ENCODE measurements around the gene CEP43. TPM values are rescaled to one million over a fixed set of nuclear protein-coding genes. Genes with fewer than 3 reads are reported as not detected.
A peak's percentile ranks its signal among the peaks of the same experiment; 100 is the strongest.

The CEP43 gene
- total and polyA plus RNA-seq, 11 donors: 4.7 to 16.9 (median 10.7) TPM

DNA sequence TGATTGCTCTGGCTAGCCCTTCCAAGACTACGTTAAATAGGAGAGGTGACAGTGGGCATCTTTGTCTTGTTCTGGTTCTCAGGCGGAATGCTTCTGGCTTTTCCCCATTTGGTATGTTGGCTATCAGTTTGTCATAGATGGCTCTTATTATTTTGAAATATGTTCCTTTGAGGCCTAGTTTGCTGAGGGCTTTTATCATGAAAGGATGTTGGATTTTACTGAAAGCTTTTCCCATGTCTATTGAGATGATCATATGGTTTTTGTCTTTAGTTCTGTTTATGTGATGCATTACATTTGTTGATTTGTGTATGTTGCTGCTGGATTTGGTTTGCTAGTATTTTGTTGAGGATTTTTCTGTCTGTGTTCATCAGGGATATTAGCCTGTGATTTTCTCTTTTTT is 32.9 kb upstream of the CEP43 start:
- Histone ChIP-seq H3K4me3 (no peak overlapping the region), H3K27ac (no peak overlapping the region), H3K27me3 (no peaks in the 10 kb centered on the region), H3K9me3 (no peaks in the 10 kb centered on the region), H3K36me3 (no peaks in the 10 kb centered on the region), H3K4me1 (peaks cover 0 to 4% (median 0%) of the 10 kb centered on the region in 12 donors)
- ATAC-seq (no peak), DNase-seq (no peak)
- no peak for TF ChIP-seq POLR2A (IDR thresholded peaks at IDR 0.05)
- no peak for TF ChIP-seq CTCF (IDR thresholded peaks at IDR 0.05)
- intact Hi-C loops (cut with DNase I): no loop called here
- WGBS, 4 donors: 95 to 100% (median 97%) methylated on average over 2 of the region's 2 CpGs

DNA sequence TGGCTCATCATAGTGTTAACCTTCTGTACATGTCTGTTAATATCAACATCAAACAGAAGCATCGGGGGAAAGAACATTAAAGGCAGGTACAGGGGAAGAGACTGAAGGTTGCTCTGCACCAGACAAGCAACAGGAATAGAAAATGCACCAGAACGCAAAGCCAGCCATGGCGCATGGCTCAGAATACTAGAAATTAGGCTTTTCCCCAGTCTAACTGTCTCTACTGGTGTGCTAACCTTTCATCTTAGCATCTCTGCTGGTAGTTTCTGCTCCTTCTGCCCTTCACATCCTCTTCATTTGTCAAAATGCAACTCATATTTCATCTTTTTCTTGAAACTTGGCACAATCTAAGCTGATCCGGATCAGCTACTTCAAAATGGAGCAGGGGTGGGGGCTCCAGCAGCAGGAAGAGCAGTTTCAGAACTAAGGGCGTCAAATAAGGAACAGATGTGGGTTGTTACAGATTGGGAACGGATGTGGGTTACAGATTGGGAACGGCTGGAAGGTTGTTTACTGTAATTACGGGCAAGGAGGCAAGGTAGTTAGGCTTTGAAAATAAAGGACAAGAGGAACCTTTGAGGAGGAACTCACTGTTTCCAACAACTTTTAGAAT is 29.7 kb upstream of the CEP43 start:
- H3K27me3 ChIP-seq: no peaks in the 10 kb centered on the region
- peaks cover 0 to 4% (median 0%) of the 10 kb centered on the region in 12 donors for H3K4me1 ChIP-seq
- no peak overlapping the region for H3K4me3 ChIP-seq
- H3K27ac ChIP-seq: no peak overlapping the region
- H3K9me3 ChIP-seq: no peaks in the 10 kb centered on the region
- 80 to 87% (median 84%) methylated on average over 8 of the region's 8 CpGs for WGBS, 4 donors
- DNase-seq: no peak
- peak in 1 of 4 donors; percentile 30 for ATAC-seq
- intact Hi-C loops (cut with DNase I): no loop called here
- TF ChIP-seq POLR2A (IDR thresholded peaks at IDR 0.05): no peak
- H3K36me3 ChIP-seq: no peaks in the 10 kb centered on the region

GRCh38 chr6:166970091-166970490 is 29.1 kb upstream of the CEP43 start:
- no peaks in the 10 kb centered on the region for H3K36me3 ChIP-seq
- DNase-seq (no peak), ATAC-seq (no peak)
- intact Hi-C loops (cut with DNase I): no loop called here
- no peaks in the 10 kb centered on the region for H3K27me3 ChIP-seq
- peaks cover 0 to 4% (median 0%) of the 10 kb centered on the region in 12 donors for H3K4me1 ChIP-seq
- TF ChIP-seq POLR2A (IDR thresholded peaks at IDR 0.05): no peak
- TF ChIP-seq CTCF (IDR thresholded peaks at IDR 0.05): no peak
- H3K9me3 ChIP-seq: no peaks in the 10 kb centered on the region
- H3K27ac ChIP-seq: no peak overlapping the region
- no peak overlapping the region for H3K4me3 ChIP-seq

GRCh38 chr6:166970776-166971175 is 28.4 kb upstream of the CEP43 start:
- DNase-seq: no peak

More at GRCh38 chr6:166970776-166971175, 28.4 kb upstream of the CEP43 start:
- Histone ChIP-seq H3K4me1 (peaks cover 0 to 4% (median 0%) of the 10 kb centered on the region in 12 donors), H3K27me3 (no peaks in the 10 kb centered on the region), H3K4me3 (no peak overlapping the region), H3K27ac (no peak overlapping the region), H3K36me3 (no peaks in the 10 kb centered on the region), H3K9me3 (no peaks in the 10 kb centered on the region)
- no peak for ATAC-seq
- TF ChIP-seq POLR2A (IDR thresholded peaks at IDR 0.05) (no peak), CTCF (IDR thresholded peaks at IDR 0.05) (no peak)
- intact Hi-C loops (cut with DNase I): no loop called here
- 89 to 94% (median 90%) methylated on average over 8 to 17 of the region's 17 CpGs for WGBS, 4 donors
